Mucosa of rectum (tissue), 2 donors: ENCODE results near the gene GLCE.

Source experiments
- H3K27ac ChIP-seq, 2 donors: one replicate each; pipeline ENCODE4 v1.7.0; 2013; ENCODE audit warnings: inconsistent platforms in 2 of 2, low read depth in 2 of 2, low read length in 2 of 2
- H3K27me3 ChIP-seq, 2 donors: one replicate each; pipeline ENCODE4 v1.7.0; 2013; ENCODE audit warnings: low read length in 2 of 2; ENCODE audit not compliant: control insufficient read depth in 2 of 2, insufficient read depth in 2 of 2
- H3K36me3 ChIP-seq, 2 donors: one replicate each; pipeline ENCODE4 v1.7.0; 2013; ENCODE audit warnings: low read length in 2 of 2; ENCODE audit not compliant: control insufficient read depth in 2 of 2, insufficient read depth in 2 of 2
- H3K4me1 ChIP-seq, 2 donors: one replicate each; pipeline ENCODE4 v1.7.0; 2013; ENCODE audit warnings: low read length in 2 of 2, mild to moderate bottlenecking in 1 of 2; ENCODE audit not compliant: control insufficient read depth in 2 of 2, insufficient read depth in 2 of 2
- H3K4me3 ChIP-seq, 2 donors: one replicate each; pipeline ENCODE4 v1.7.0; 2013; ENCODE audit warnings: low read length in 2 of 2
- H3K9ac ChIP-seq, 2 donors: one replicate each; pipeline ENCODE4 v1.7.0; 2013; ENCODE audit warnings: low read length in 2 of 2, low read depth in 1 of 2, mild to moderate bottlenecking in 1 of 2
- H3K9me3 ChIP-seq, 2 donors: one replicate each; pipeline ENCODE4 v1.7.0; 2013; ENCODE audit warnings: low read length in 2 of 2; ENCODE audit not compliant: control insufficient read depth in 2 of 2
- donor health status: healthy.
- donor health status: Normal muscosa, but diverticular disease.

GLCE gene

GRCh38 chr15:69156736-69157381 lies 3.6 kb upstream of the GLCE start:
- Histone ChIP-seq H3K4me1 (peaks cover 3 to 6% of the 10 kb centered on the region in 2 donors), H3K27ac (no peak overlapping the region), H3K4me3 (no peak overlapping the region), H3K27me3 (no peaks in the 10 kb centered on the region), H3K9ac (no peak overlapping the region), H3K9me3 (no peaks in the 10 kb centered on the region), H3K36me3 (no peaks in the 10 kb centered on the region)

- H3K9me3 ChIP-seq, result no peaks in the 10 kb centered on the region
- H3K27ac ChIP-seq, result no peak overlapping the region
- peaks cover 5 to 14% of the 10 kb centered on the region in 2 donors for H3K4me1 ChIP-seq
- H3K9ac ChIP-seq, result no peak overlapping the region
- no peaks in the 10 kb centered on the region for H3K27me3 ChIP-seq
- no peak overlapping the region for H3K4me3 ChIP-seq
- no peaks in the 10 kb centered on the region for H3K36me3 ChIP-seq
Measured at GRCh38 chr15:69158201-69158842, 2.1 kb upstream of the GLCE start.

- Histone ChIP-seq H3K4me1 (peaks cover 5 to 14% of the 10 kb centered on the region in 2 donors), H3K27ac (no peak overlapping the region), H3K27me3 (no peaks in the 10 kb centered on the region), H3K9ac (no peak overlapping the region), H3K4me3 (no peak overlapping the region), H3K36me3 (no peaks in the 10 kb centered on the region), H3K9me3 (no peaks in the 10 kb centered on the region)
Measured at GRCh38 chr15:69158843-69159240, 1.6 kb upstream of the GLCE start.

- Histone ChIP-seq H3K9ac (peak overlapping the region; percentile 60 to 94), H3K4me1 (peaks cover 5 to 14% of the 10 kb centered on the region in 2 donors)
Measured at GRCh38 chr15:69159805-69160140, 662 bp upstream of the GLCE start.

GRCh38 chr15:69161079-69161877 lies 843 bp downstream of the GLCE start:
- Histone ChIP-seq H3K4me1 (peaks cover 11 to 14% of the 10 kb centered on the region in 2 donors), H3K4me3 (peak overlapping the region; percentile 71 to 74), H3K9ac (peak overlapping the region; percentile 81 to 94), H3K36me3 (no peaks in the 10 kb centered on the region), H3K27me3 (no peaks in the 10 kb centered on the region), H3K9me3 (no peaks in the 10 kb centered on the region), H3K27ac (peak overlapping the region; percentile 87 to 88)

More at GRCh38 chr15:69159805-69160140, 662 bp upstream of the GLCE start:
- Histone ChIP-seq H3K27ac (peak overlapping the region; percentile 72 to 87), H3K4me3 (peak overlapping the region; percentile 71 to 74), H3K9me3 (no peaks in the 10 kb centered on the region), H3K36me3 (no peaks in the 10 kb centered on the region), H3K27me3 (no peaks in the 10 kb centered on the region)

GRCh38 chr15:69161878-69162213 lies 1.4 kb downstream of the GLCE start:
- no peaks in the 10 kb centered on the region for H3K36me3 ChIP-seq
- H3K9ac ChIP-seq, result peak overlapping the region; percentile 81 to 94
- H3K4me1 ChIP-seq, result peaks cover 11 to 14% of the 10 kb centered on the region in 2 donors
- H3K27ac ChIP-seq, result no peak overlapping the region
- H3K4me3 ChIP-seq, result peak overlapping the region; percentile 71 to 74
- H3K9me3 ChIP-seq, result no peaks in the 10 kb centered on the region
- H3K27me3 ChIP-seq, result no peaks in the 10 kb centered on the region

- H3K36me3 ChIP-seq, result no peaks in the 10 kb centered on the region
- peaks cover 14 to 21% of the 10 kb centered on the region in 2 donors for H3K4me1 ChIP-seq
- no peaks in the 10 kb centered on the region for H3K9me3 ChIP-seq
- no peak overlapping the region for H3K27ac ChIP-seq
- H3K27me3 ChIP-seq, result no peaks in the 10 kb centered on the region
- no peak overlapping the region for H3K4me3 ChIP-seq
- H3K9ac ChIP-seq, result no peak overlapping the region
Measured at GRCh38 chr15:69163141-69163669, 2.8 kb downstream of the GLCE start.

- Histone ChIP-seq H3K4me1 (peaks cover 12 to 21% of the 10 kb centered on the region in 2 donors), H3K27ac (no peak overlapping the region), H3K9me3 (no peaks in the 10 kb centered on the region), H3K9ac (no peak overlapping the region), H3K4me3 (no peak overlapping the region), H3K27me3 (no peaks in the 10 kb centered on the region), H3K36me3 (no peaks in the 10 kb centered on the region)
Measured at GRCh38 chr15:69164807-69165636, 4.6 kb downstream of the GLCE start.

- Histone ChIP-seq H3K4me1 (peaks cover 12 to 21% of the 10 kb centered on the region in 2 donors), H3K4me3 (no peak overlapping the region), H3K36me3 (no peaks in the 10 kb centered on the region), H3K27ac (no peak overlapping the region), H3K9ac (no peak overlapping the region), H3K9me3 (no peaks in the 10 kb centered on the region), H3K27me3 (no peaks in the 10 kb centered on the region)
Measured at GRCh38 chr15:69165637-69166025, 5.2 kb downstream of the GLCE start.
